ENCODE measurements around the gene ZBTB17.

ZBTB17 gene

DNA sequence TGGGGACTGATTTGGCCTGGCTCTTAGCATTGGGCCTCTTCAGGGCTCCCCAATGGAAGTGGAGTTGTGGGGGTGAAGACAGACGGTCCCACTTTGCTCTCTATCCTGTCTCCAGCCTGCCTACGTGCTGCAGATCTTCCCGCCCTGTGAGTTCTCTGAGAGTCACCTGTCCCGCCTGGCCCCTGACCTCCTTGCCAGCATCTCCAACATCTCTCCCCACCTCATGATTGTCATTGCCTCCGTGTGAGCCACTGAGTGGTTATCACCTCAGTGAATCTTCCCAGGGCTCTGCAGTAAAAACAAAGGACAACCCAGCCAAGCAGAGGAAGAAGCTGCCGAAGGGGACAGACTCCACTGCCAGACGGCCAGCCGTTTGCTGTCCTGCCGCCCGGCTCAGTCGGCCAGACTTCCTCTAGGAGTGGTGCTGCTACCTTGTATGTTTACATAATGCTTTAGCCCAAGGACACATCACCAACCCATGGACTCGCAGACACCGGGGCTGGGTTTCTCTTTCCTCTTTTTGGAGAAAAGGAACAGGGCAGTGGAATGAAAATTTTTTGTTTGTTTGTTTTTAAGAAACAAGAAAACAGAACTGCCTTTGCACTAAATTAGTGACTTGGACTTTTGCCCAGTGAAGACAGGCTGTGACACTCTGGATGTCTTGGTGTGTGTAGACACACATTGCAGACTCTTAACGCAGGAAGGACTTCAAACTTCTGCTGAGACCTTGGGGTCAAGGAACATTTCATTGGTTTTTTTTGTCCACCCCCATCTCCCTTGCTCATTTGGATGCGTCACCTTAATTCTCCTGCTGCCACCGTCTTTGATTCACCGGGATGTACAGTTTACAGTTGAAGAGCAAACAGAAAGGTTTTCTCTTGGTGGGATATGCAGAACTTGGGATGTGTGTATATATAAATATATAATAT, 36.5 kb downstream of the ZBTB17 start:
- no peaks in the 10 kb centered on the region for H3K27me3 ChIP-seq (replicated peaks)
- no peak overlapping the region for H3K4me3 ChIP-seq (ENCODE audit: low read depth, low read length)
- H3K36me3 ChIP-seq (replicated peaks), result peaks cover 75% of the 10 kb centered on the region
- TF ChIP-seq CTCF (IDR thresholded peaks at IDR 0.05; ENCODE audit: low read depth, low read length, missing control alignments), result no peak
- no peak for DNase-seq
- H3K27ac ChIP-seq, result peak overlapping the region; percentile 14
- in situ Hi-C loops (cut with HindIII; ENCODE audit: low pct_ligation_motif_present, low sequenced_read_pairs), result no loop called here

DNA sequence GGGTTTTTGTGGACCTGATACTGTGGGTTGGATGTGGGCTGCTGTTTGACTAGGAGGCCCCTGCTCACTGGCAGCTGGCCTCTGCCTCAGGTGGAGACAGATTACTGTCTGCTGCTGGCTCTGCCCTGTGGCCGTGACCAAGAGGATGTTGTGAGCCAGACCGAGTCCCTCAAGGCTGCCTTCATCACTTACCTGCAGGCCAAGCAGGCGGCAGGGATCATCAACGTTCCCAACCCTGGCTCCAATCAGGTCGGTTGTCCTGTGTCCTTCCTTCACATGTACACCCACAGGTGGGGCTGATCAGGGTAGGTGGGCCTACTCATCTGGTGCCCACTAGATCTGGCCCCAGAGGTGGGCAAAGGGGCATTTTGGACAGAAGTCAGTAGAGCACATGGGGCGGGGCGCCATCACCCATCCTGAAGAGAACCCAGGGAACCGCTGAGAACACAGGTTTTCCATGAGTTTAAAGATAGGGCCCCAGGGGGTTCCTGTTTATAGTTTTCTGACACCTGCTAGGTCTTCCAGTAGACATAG, 37.2 kb downstream of the ZBTB17 start:
- no peak for TF ChIP-seq CTCF (IDR thresholded peaks at IDR 0.05; ENCODE audit: low read depth, low read length, missing control alignments)
- H3K4me3 ChIP-seq (ENCODE audit: low read depth, low read length), result no peak overlapping the region
- peaks cover 71% of the 10 kb centered on the region for H3K36me3 ChIP-seq (replicated peaks)
- no peaks in the 10 kb centered on the region for H3K27me3 ChIP-seq (replicated peaks)
- in situ Hi-C loops (cut with HindIII; ENCODE audit: low pct_ligation_motif_present, low sequenced_read_pairs), result no loop called here
- no peak for DNase-seq
- no peak overlapping the region for H3K27ac ChIP-seq

DNA sequence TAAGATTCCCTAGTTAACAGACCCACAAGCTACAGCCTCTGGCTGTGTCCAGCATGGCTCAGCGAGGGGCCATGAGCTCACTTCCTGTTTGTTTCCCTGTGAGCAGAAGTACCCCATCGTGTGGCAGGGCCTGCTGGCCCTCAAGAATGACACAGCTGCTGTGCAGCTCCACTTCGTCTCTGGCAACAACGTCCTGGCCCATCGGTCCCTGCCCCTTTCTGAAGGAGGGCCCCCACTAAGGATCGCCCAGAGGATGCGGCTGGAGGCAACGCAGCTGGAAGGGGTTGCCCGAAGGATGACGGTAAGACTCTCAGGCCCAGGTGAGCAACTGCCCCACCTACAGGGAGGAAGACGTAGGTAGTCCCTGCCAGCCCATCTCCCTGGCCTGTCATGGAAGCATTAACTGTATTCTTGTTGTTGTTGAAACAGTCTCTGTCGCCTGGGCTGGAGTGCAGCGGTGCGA, 38.2 kb downstream of the ZBTB17 start:
- DNase-seq, result no peak
- peak overlapping the region; percentile 8 for H3K27ac ChIP-seq
- in situ Hi-C loops (cut with HindIII; ENCODE audit: low pct_ligation_motif_present, low sequenced_read_pairs), result no loop called here
- no peak overlapping the region for H3K4me3 ChIP-seq (ENCODE audit: low read depth, low read length)
- H3K36me3 ChIP-seq (replicated peaks), result peaks cover 71% of the 10 kb centered on the region
- peak; percentile 64 for TF ChIP-seq CTCF (IDR thresholded peaks at IDR 0.05; ENCODE audit: low read depth, low read length, missing control alignments)
- H3K27me3 ChIP-seq (replicated peaks), result no peaks in the 10 kb centered on the region

- TF ChIP-seq CTCF (IDR thresholded peaks at IDR 0.05; ENCODE audit: low read depth, low read length, missing control alignments), result no peak
- DNase-seq, result no peak
- H3K27me3 ChIP-seq (replicated peaks), result no peaks in the 10 kb centered on the region
- H3K27ac ChIP-seq, result peak overlapping the region; percentile 8
- H3K36me3 ChIP-seq (replicated peaks), result peaks cover 69% of the 10 kb centered on the region
- in situ Hi-C loops (cut with HindIII; ENCODE audit: low pct_ligation_motif_present, low sequenced_read_pairs), result no loop called here
- no peak overlapping the region for H3K4me3 ChIP-seq (ENCODE audit: low read depth, low read length)
Measured at GRCh38 chr1:15937146-15937545, 38.8 kb downstream of the ZBTB17 start.

GRCh38 chr1:15936025-15936424, 39.9 kb downstream of the ZBTB17 start:
- no peak for TF ChIP-seq CTCF (IDR thresholded peaks at IDR 0.05; ENCODE audit: low read depth, low read length, missing control alignments)
- DNase-seq, result no peak
- Histone ChIP-seq H3K36me3 (replicated peaks) (peaks cover 66% of the 10 kb centered on the region), H3K4me3 (ENCODE audit: low read depth, low read length) (no peak overlapping the region), H3K27me3 (replicated peaks) (no peaks in the 10 kb centered on the region), H3K27ac (no peak overlapping the region)
- in situ Hi-C loops (cut with HindIII; ENCODE audit: low pct_ligation_motif_present, low sequenced_read_pairs), result no loop called here

All from brain microvascular endothelial cell (primary cell).